BLaER1 treated with 17β-estradiol and CSF1 and Interleukin-3, amounts not matched to agents 10 nM and 100 nM (cell line): Measurements from ENCODE around the gene CCDC92.

Experiments used
- H3K27ac ChIP-seq, 11 experiments: shearing (Covaris generic); formaldehyde crosslinking; 2 replicates each; pipeline ENCODE4 v1.8.1; 2022
- H3K27me3 ChIP-seq, 11 experiments: shearing (Covaris generic); formaldehyde crosslinking; 2 replicates each; pipeline ENCODE4 v1.8.1; 2022
- H3K36me3 ChIP-seq, 11 experiments: shearing (Covaris generic); formaldehyde crosslinking; 2 replicates each; pipeline ENCODE4 v1.8.1; 2022
- H3K4me1 ChIP-seq, 10 experiments: shearing (Covaris generic); formaldehyde crosslinking; 2 replicates each; pipeline ENCODE4 v1.8.1; 2022
- H3K4me2 ChIP-seq, 11 experiments: shearing (Covaris generic); formaldehyde crosslinking; 2 replicates each; pipeline ENCODE4 v1.8.1; 2022
- H3K4me3 ChIP-seq, 10 experiments: shearing (Covaris generic); formaldehyde crosslinking; 2 replicates each; pipeline ENCODE4 v1.8.1; 2022
- H3K9ac ChIP-seq, 11 experiments: shearing (Covaris generic); formaldehyde crosslinking; 2 replicates each; pipeline ENCODE4 v1.8.1; 2022
- H3K9me3 ChIP-seq, 11 experiments: shearing (Covaris generic); formaldehyde crosslinking; replicated peaks in 1 of 11; 2 replicates each; pipeline ENCODE4 v1.8.1; 2022
- H4K20me1 ChIP-seq, 11 experiments: shearing (Covaris generic); formaldehyde crosslinking; 2 replicates each; pipeline ENCODE4 v1.8.1; 2022
- Cebpa-rat ChIP-seq, 11 experiments: shearing (Covaris generic); IDR thresholded peaks; 2 replicates each; pipeline ENCODE4 v1.8.1; 2022

CCDC92 gene

GRCh38 chr12:123972457-123973401 is at the start of gene CCDC92, which contains the start of gene ZNF664:
Gene CCDC92, minus strand, starts transcription at chr12:123972831. Its CDS starts 28,526 bp downstream, at chr12:123944305.
Gene ZNF664, plus strand, starts transcription at chr12:123973215. Its CDS starts 38,930 bp downstream, at chr12:124012145.
- Histone ChIP-seq H3K9ac (peak within 1 kb of the TSS; percentile 84 to 95 (median 89)), H3K4me2 (peak within 1 kb of the TSS; percentile 88 to 100 (median 99)), H3K36me3 (peaks cover 17 to 27% (median 25%) of the 10 kb centered on the region in 11 experiments; a peak in 21 of 22 replicates), H3K4me3 (peak within 1 kb of the TSS; percentile 94 to 99 (median 97)), H3K9me3 (no peaks in the 10 kb centered on the region), H3K27ac (peak within 1 kb of the TSS; percentile 72 to 88 (median 81)), H3K4me1 (peaks cover 13 to 33% (median 24%) of the 10 kb centered on the region in 10 experiments), H4K20me1 (peaks cover 0 to 79% (median 23%) of the 10 kb centered on the region in 11 experiments; a peak in 15 of 22 replicates), H3K27me3 (peaks cover 0 to 15% (median 9%) of the 10 kb centered on the region in 11 experiments; a peak in 10 of 22 replicates)
- no peak for TF ChIP-seq Cebpa-rat (IDR thresholded peaks at IDR 0.05)

- Histone ChIP-seq H3K27me3 (no peaks in the 10 kb centered on the region), H3K9me3 (0 out of 22 replicates have a peak, but pooled peaks cover 0 to 3% (median 0%) of the 10 kb centered on the region in 11 experiments), H3K4me3 (no peak overlapping the region), H3K4me1 (peaks cover 56 to 96% (median 88%) of the 10 kb centered on the region in 10 experiments), H3K9ac (no peak overlapping the region; a peak in 1 of 22 replicates), H3K27ac (peak overlapping the region in 4 of 11 experiments; percentile 58 to 81 (median 80); a peak in 5 of 22 replicates), H3K36me3 (no peaks in the 10 kb centered on the region), H4K20me1 (peaks cover 0 to 21% (median 0%) of the 10 kb centered on the region in 11 experiments; a peak in 8 of 22 replicates), H3K4me2 (peak overlapping the region in 5 of 11 experiments; percentile 55 to 73 (median 61); a peak in 3 of 22 replicates)
- TF ChIP-seq Cebpa-rat (IDR thresholded peaks at IDR 0.05) = no peak
Measured at GRCh38 chr12:124022161-124022560, 49.5 kb upstream of the CCDC92 start.

- peaks cover 45 to 87% (median 77%) of the 10 kb centered on the region in 10 experiments for H3K4me1 ChIP-seq
- no peaks in the 10 kb centered on the region for H3K27me3 ChIP-seq
- 0 out of 22 replicates have a peak, but pooled peaks cover 0 to 3% (median 0%) of the 10 kb centered on the region in 11 experiments for H3K9me3 ChIP-seq
- H3K4me3 ChIP-seq = no peak overlapping the region
- H3K27ac ChIP-seq = peak overlapping the region in 8 of 11 experiments; percentile 50 to 81 (median 72); a peak in 17 of 22 replicates
- H3K4me2 ChIP-seq = peak overlapping the region; percentile 36 to 73 (median 61)
- peak in 1 of 11 experiments; percentile 1; a peak in 1 of 22 replicates for TF ChIP-seq Cebpa-rat (IDR thresholded peaks at IDR 0.05)
- peaks cover 0 to 1% (median 0%) of the 10 kb centered on the region in 11 experiments; a peak in 2 of 22 replicates for H3K36me3 ChIP-seq
- peaks cover 0 to 15% (median 0%) of the 10 kb centered on the region in 11 experiments; a peak in 7 of 22 replicates for H4K20me1 ChIP-seq
- peak overlapping the region in 7 of 11 experiments; percentile 16 to 53 (median 42); a peak in 8 of 22 replicates for H3K9ac ChIP-seq
Measured at GRCh38 chr12:124021007-124021406, 48.4 kb upstream of the CCDC92 start.

- TF ChIP-seq Cebpa-rat (IDR thresholded peaks at IDR 0.05) = peak in 4 of 11 experiments; percentile 69 to 81 (median 74); a peak in 8 of 22 replicates
- no peak overlapping the region for H3K4me3 ChIP-seq
- H3K4me1 ChIP-seq = peaks cover 40 to 82% (median 72%) of the 10 kb centered on the region in 10 experiments
- 0 out of 22 replicates have a peak, but pooled peaks cover 0 to 3% (median 0%) of the 10 kb centered on the region in 11 experiments for H3K9me3 ChIP-seq
- H3K27me3 ChIP-seq = no peaks in the 10 kb centered on the region
- peak overlapping the region; percentile 36 to 73 (median 61) for H3K4me2 ChIP-seq
- peak overlapping the region in 7 of 11 experiments; percentile 16 to 53 (median 42); a peak in 8 of 22 replicates for H3K9ac ChIP-seq
- peaks cover 0 to 6% (median 4%) of the 10 kb centered on the region in 11 experiments; a peak in 13 of 22 replicates for H3K36me3 ChIP-seq
- peaks cover 0 to 11% (median 0%) of the 10 kb centered on the region in 11 experiments; a peak in 7 of 22 replicates for H4K20me1 ChIP-seq
- H3K27ac ChIP-seq = peak overlapping the region in 8 of 11 experiments; percentile 50 to 81 (median 72); a peak in 16 of 22 replicates
Measured at GRCh38 chr12:124020514-124020949, 47.9 kb upstream of the CCDC92 start.

GRCh38 chr12:124019115-124019514 is 46.5 kb upstream of the CCDC92 start:
- no peak for TF ChIP-seq Cebpa-rat (IDR thresholded peaks at IDR 0.05)
- Histone ChIP-seq H3K27me3 (no peaks in the 10 kb centered on the region), H3K9me3 (0 out of 22 replicates have a peak, but pooled peaks cover 0 to 3% (median 0%) of the 10 kb centered on the region in 11 experiments), H3K4me3 (no peak overlapping the region), H3K4me2 (peak overlapping the region; percentile 30 to 73 (median 51); a peak in 18 of 22 replicates), H3K27ac (peak overlapping the region in 8 of 11 experiments; percentile 41 to 81 (median 74); a peak in 17 of 22 replicates), H3K9ac (peak overlapping the region in 5 of 11 experiments; percentile 17 to 69 (median 59); a peak in 7 of 22 replicates), H3K4me1 (peaks cover 26 to 68% (median 58%) of the 10 kb centered on the region in 10 experiments), H3K36me3 (peaks cover 5 to 20% (median 15%) of the 10 kb centered on the region in 11 experiments; a peak in 15 of 22 replicates), H4K20me1 (no peaks in the 10 kb centered on the region)

GRCh38 chr12:124018539-124018938 is 45.9 kb upstream of the CCDC92 start:
- Histone ChIP-seq H3K4me2 (peak overlapping the region; percentile 30 to 73 (median 51); a peak in 21 of 22 replicates), H3K36me3 (peaks cover 5 to 25% (median 18%) of the 10 kb centered on the region in 11 experiments; a peak in 20 of 22 replicates), H3K9me3 (0 out of 22 replicates have a peak, but pooled peaks cover 0 to 3% (median 0%) of the 10 kb centered on the region in 11 experiments), H3K4me3 (no peak overlapping the region), H3K27ac (peak overlapping the region in 9 of 11 experiments; percentile 21 to 81 (median 68); a peak in 17 of 22 replicates), H3K27me3 (no peaks in the 10 kb centered on the region), H4K20me1 (no peaks in the 10 kb centered on the region), H3K4me1 (peaks cover 20 to 62% (median 52%) of the 10 kb centered on the region in 10 experiments), H3K9ac (peak overlapping the region in 6 of 11 experiments; percentile 17 to 69 (median 56); a peak in 9 of 22 replicates)
- peak in 3 of 11 experiments; percentile 67 to 84 (median 70); a peak in 6 of 22 replicates for TF ChIP-seq Cebpa-rat (IDR thresholded peaks at IDR 0.05)

- no peak for TF ChIP-seq Cebpa-rat (IDR thresholded peaks at IDR 0.05)
- no peaks in the 10 kb centered on the region for H4K20me1 ChIP-seq
- 0 out of 22 replicates have a peak, but pooled peaks cover 0 to 2% (median 0%) of the 10 kb centered on the region in 11 experiments for H3K9me3 ChIP-seq
- peaks cover 17 to 39% (median 33%) of the 10 kb centered on the region in 11 experiments for H3K36me3 ChIP-seq
- peak overlapping the region in 2 of 11 experiments; percentile 34 to 39; a peak in 4 of 22 replicates for H3K27ac ChIP-seq
- H3K4me2 ChIP-seq = no peak overlapping the region
- H3K4me1 ChIP-seq = peaks cover 19 to 58% (median 46%) of the 10 kb centered on the region in 10 experiments
- H3K9ac ChIP-seq = no peak overlapping the region
- H3K4me3 ChIP-seq = no peak overlapping the region
- H3K27me3 ChIP-seq = no peaks in the 10 kb centered on the region
Measured at GRCh38 chr12:124017064-124017463, 44.4 kb upstream of the CCDC92 start.
